ENCODE measurements around the gene ARHGAP24.
"Not testable (repeated sequence)": the region's sequence is repeated elsewhere in the genome, so short reads cannot be mapped to it uniquely, and the experiment has no call there.

Gene ARHGAP24

GRCh38 chr4:85932500-85933290 lies 457.7 kb downstream of the ARHGAP24 start:
- DNase-seq, result peak; percentile 62

DNA sequence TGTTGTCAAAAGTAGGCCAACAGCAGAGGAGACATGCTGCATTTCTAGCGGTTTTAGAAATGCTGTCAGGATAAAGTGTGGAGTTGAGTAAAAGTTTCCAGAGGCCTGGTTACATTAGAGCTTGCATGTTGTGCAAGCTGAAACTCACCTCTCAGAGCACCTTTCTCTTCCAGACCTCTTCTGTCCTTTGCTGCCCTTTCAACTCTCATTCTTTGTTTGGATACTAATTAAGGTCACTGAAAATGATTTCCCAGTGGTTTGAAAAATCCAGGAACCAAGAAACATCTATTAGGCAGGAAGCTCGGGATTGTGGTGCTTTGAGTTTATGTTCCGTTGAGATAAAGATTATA lies 458.3 kb downstream of the ARHGAP24 start:
- DNase-seq, result no peak

DNA sequence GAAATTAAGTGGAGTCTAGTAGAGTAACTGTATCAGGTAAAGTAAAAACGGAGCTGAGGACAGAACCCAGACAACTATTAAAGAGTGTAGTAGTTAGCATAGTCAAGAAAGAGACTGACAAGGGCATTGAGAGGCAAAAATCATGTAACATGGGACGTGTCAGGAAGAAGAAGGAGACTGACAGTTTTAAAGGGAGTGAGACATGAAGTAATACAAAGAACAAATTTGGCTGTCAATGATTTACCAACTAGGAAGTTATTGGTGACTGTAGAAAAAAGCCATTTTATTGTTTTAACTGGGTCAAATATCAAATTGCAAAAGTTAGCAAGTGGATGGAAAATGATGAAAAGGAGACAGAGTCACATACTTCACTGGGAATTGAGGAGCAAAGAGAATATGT lies 462.6 kb downstream of the ARHGAP24 start:
- peak; percentile 54 for DNase-seq

GRCh38 chr4:85938062-85938461 lies 463.1 kb downstream of the ARHGAP24 start:
- DNase-seq, result no peak

- DNase-seq, result no peak
Observed at GRCh38 chr4:85938902-85939301, 464.0 kb downstream of the ARHGAP24 start.

- DNase-seq, result no peak
Observed at GRCh38 chr4:85939595-85939994, 464.6 kb downstream of the ARHGAP24 start.

GRCh38 chr4:85940151-85940550 lies 465.2 kb downstream of the ARHGAP24 start:
- peak; percentile 63 for DNase-seq

DNA sequence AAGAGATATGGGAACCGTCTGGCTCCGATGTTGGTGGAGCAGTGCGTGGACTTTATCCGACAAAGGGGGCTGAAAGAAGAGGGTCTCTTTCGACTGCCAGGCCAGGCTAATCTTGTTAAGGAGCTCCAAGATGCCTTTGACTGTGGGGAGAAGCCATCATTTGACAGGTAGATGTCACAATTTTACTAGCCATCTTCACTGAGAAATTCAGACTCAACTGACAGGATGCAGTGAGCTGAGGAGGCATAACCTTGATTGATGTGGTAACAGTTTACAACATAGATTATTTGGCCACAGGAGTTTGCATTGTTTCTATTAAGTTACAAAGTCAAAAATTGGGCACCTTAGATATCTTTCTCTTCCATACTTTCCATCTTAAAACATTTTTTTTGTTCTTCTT lies 467.2 kb downstream of the ARHGAP24 start:
- DNase-seq, result no peak

- DNase-seq, result no peak
Observed at GRCh38 chr4:85946821-85947220, 471.9 kb downstream of the ARHGAP24 start.

DNA sequence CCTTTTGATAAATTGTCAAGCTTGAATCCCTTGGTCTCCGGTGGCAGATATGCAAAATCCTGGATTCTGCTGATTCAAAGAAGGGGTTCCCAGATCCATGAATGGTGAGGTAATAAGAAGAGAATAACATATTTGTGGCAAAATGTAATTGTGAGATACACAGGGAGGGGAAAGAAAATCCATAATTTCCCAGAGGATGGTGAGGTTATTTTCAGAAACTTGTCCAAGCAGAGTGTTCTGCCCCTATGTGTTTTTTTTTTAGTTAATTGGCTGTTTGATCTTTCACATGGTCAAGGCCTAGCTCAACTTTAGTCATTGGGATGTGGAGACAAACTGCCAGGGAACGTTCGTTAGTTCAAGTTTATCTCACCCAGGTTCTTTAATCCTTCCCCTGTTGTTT lies 476.1 kb downstream of the ARHGAP24 start:
- no peak for DNase-seq

DNA sequence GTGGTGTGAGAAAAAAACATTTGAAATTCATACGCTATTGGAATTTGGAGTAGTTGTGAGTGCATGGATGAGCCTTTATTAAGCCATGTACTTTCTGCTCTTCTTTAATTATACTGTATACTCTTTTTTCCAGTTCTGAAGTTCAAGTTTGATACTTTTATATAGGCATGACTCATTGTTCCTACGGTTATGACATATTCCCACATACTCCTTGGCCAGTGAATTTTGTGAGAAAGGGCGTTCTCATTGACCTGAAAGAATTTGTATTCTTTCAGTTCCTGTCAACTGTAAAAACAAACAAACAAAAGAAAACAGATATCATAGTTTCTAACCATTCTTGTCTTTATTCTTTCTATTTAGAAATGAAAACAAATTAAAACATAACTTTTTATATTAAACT lies 477.6 kb downstream of the ARHGAP24 start:
- DNase-seq, result peak; percentile 61

DNA sequence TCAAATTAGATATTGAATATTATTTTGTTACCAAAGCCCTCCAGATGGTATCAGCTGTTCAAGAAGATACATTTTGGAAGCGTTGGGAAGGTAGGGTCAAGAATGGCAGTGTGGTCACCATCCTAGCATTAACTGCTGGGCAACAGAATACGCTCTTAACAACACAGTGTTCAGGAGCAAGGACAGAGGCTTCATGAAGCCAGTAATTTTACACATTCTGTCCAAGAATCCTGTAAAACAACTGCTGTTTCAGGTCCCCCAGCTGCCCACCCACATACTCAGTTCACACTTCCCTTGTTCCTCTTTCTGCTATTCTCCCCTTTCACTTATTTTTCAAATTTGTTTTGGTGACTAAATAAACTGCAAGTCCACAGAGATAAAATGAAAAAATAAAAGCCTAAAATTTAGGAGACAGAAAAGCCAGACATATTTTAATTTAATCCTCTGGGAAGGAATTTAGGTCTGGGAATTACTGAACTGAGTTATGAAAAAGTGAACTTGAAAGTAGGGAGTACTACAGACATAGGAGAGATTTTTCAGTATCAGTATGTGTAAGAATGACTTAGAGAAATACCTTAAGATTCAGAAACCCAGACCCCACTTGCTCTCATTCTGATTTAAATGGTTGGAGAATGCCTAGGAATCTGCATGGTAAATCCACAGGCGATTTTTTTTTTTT lies 478.2 kb downstream of the ARHGAP24 start:
- DNase-seq, result no peak

DNA sequence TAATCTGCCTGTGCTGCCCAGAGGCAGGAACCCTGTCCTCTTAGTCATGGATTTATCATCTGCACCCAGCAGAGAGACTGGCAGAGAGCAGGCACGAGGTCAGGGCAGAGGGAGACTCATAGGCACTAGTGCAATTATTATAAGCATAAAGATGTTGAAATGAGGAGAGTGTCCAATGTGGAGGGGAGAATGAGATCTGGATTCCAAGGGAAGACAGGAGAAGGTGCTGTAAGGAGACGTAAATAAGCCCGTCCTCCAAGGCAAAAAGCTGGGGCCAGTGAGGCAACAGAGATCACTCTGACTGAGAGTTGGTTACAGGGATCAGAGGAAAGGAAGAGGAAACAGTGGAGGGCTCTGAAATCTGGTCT lies 478.7 kb downstream of the ARHGAP24 start:
- peak; percentile 86 for DNase-seq

GRCh38 chr4:85955620-85956292 lies 480.8 kb downstream of the ARHGAP24 start:
- no peak for DNase-seq

GRCh38 chr4:85956293-85956945 lies 481.5 kb downstream of the ARHGAP24 start:
- no peak for DNase-seq

DNA sequence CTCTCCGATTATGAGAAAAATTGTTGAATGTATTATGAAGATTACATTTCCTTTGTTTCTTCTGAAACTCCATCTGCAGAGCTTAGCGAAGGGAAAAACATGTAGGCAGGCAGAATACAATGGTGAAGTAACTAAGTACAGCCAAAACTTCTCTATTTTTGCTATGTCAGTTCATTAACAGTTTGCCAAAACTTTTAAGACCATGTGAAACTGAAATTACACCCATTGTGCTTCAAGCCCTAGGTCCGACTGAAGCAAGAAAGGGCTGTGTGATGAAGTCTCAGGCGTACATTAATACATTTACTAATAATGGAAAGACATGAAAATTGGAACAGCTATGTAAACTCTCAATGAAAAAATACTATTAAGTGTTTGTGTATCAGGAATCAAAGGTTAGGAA lies 486.9 kb downstream of the ARHGAP24 start:
- DNase-seq, result no peak

DNA sequence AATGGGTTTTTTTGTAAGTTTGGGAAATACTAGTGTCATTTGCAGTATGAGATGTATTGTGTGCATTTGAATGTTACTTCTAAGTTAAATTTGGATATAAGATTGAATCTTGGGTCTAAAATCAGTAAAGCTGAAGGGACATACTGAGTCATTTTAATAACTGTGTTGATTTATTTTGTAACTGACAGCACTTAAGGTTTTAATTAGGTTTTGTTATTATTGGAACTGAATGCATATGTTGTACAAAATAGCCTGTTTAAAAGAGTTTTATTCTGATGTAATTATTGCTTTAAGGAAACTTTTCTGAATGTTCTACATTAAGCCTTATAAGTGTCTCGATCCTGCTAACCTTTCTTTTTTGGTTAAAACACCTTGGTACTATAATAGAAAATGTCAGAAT lies 488.3 kb downstream of the ARHGAP24 start:
- DNase-seq, result no peak

GRCh38 chr4:85964298-85964697 lies 489.3 kb downstream of the ARHGAP24 start:
- peak; percentile 36 for DNase-seq

GRCh38 chr4:85965017-85965416 lies 490.1 kb downstream of the ARHGAP24 start:
- not testable (repeated sequence) for DNase-seq

- DNase-seq, result no peak
Observed at GRCh38 chr4:85965529-85965928, 490.6 kb downstream of the ARHGAP24 start.

- no peak for DNase-seq
Observed at GRCh38 chr4:85966373-85966772, 491.4 kb downstream of the ARHGAP24 start.

DNA sequence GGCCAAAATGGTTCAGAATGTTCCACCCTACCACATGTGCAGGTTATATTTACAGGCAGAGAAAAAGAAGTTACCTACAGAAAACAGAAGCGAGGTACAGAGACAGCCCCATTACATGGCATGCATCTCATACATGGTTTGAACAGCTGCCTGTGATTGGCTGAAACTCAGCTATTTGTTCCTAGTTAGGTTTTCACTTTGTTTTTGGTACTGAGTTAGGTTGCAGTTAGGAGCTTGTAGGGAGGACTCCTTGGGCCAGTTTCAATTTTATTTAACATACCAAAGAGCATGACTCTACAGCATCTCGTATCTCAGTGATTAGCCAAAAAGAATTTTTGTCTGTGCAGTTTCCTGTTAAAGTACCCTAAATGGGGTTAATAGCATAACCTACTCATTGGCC lies 492.9 kb downstream of the ARHGAP24 start:
- no peak for DNase-seq
